Measurements from ENCODE around the gene ASPHD2. TPM values are rescaled to one million over a fixed set of nuclear protein-coding genes. Genes with fewer than 3 reads are reported as not detected.

The ASPHD2 gene
- polyA plus RNA-seq, 6 donors from 2014 or later: 2.1 to 9.7 (median 6.6) TPM

- H3K4me3 Mint-ChIP-seq: no peak overlapping the region
- ATAC-seq (ENCODE audit: low read depth in 2 of 2) (no peak), DNase-seq (no peak)
- H3K36me3 Mint-ChIP-seq: peaks cover 12 to 17% of the 10 kb centered on the region in 2 donors
- H3K9me3 Mint-ChIP-seq: no peaks in the 10 kb centered on the region
- no peaks in the 10 kb centered on the region for H3K27me3 Mint-ChIP-seq
- peak overlapping the region in 1 of 6 donors; percentile 49 for H3K27ac Mint-ChIP-seq
- no peaks in the 10 kb centered on the region for H3K4me1 Mint-ChIP-seq
Observed at GRCh38 chr22:26460202-26460601, 31.1 kb downstream of the ASPHD2 start.

- H3K27ac Mint-ChIP-seq: no peak overlapping the region
- peaks cover 8 to 27% of the 10 kb centered on the region in 2 donors for H3K36me3 Mint-ChIP-seq
- no peaks in the 10 kb centered on the region for H3K27me3 Mint-ChIP-seq
- H3K9me3 Mint-ChIP-seq: no peaks in the 10 kb centered on the region
- H3K4me1 Mint-ChIP-seq: no peaks in the 10 kb centered on the region
- peak overlapping the region in 1 of 8 donors; percentile 60 for H3K4me3 Mint-ChIP-seq
- DNase-seq (peak; percentile 28), ATAC-seq (ENCODE audit: low read depth in 2 of 2) (no peak)
Observed at GRCh38 chr22:26461188-26461810, 32.2 kb downstream of the ASPHD2 start.

GRCh38 chr22:26462051-26462450, 33.0 kb downstream of the ASPHD2 start:
- H3K9me3 Mint-ChIP-seq: no peaks in the 10 kb centered on the region
- no peak overlapping the region for H3K27ac Mint-ChIP-seq
- H3K4me1 Mint-ChIP-seq: no peaks in the 10 kb centered on the region
- H3K36me3 Mint-ChIP-seq: peaks cover 8 to 31% of the 10 kb centered on the region in 2 donors
- ATAC-seq (ENCODE audit: low read depth in 2 of 2) (no peak), DNase-seq (no peak)
- no peak overlapping the region for H3K4me3 Mint-ChIP-seq
- no peaks in the 10 kb centered on the region for H3K27me3 Mint-ChIP-seq

GRCh38 chr22:26462641-26463040, 33.6 kb downstream of the ASPHD2 start:
- DNase-seq: no peak
- H3K9me3 Mint-ChIP-seq: no peaks in the 10 kb centered on the region
- H3K36me3 Mint-ChIP-seq: peaks cover 5 to 28% of the 10 kb centered on the region in 2 donors
- H3K4me1 Mint-ChIP-seq: no peaks in the 10 kb centered on the region
- H3K4me3 Mint-ChIP-seq: no peak overlapping the region
- no peak for ATAC-seq (ENCODE audit: low read depth in 2 of 2)
- no peaks in the 10 kb centered on the region for H3K27me3 Mint-ChIP-seq
- no peak overlapping the region for H3K27ac Mint-ChIP-seq

GRCh38 chr22:26463101-26463661, 34.1 kb downstream of the ASPHD2 start:
- Mint-ChIP-seq H3K4me3 (no peak overlapping the region), H3K4me1 (no peaks in the 10 kb centered on the region), H3K27me3 (no peaks in the 10 kb centered on the region), H3K27ac (peak overlapping the region in 1 of 6 donors; percentile 36), H3K36me3 (peaks cover 3 to 24% of the 10 kb centered on the region in 2 donors), H3K9me3 (no peaks in the 10 kb centered on the region)
- ATAC-seq (ENCODE audit: low read depth in 2 of 2) (no peak), DNase-seq (no peak)

- H3K4me1 Mint-ChIP-seq: no peaks in the 10 kb centered on the region
- no peak for ATAC-seq (ENCODE audit: low read depth in 2 of 2)
- no peak overlapping the region for H3K27ac Mint-ChIP-seq
- no peaks in the 10 kb centered on the region for H3K9me3 Mint-ChIP-seq
- no peak for DNase-seq
- no peaks in the 10 kb centered on the region for H3K27me3 Mint-ChIP-seq
- H3K36me3 Mint-ChIP-seq: peaks cover 3 to 27% of the 10 kb centered on the region in 2 donors
- no peak overlapping the region for H3K4me3 Mint-ChIP-seq
Observed at GRCh38 chr22:26463688-26464087, 34.6 kb downstream of the ASPHD2 start.

GRCh38 chr22:26464312-26464711, 35.3 kb downstream of the ASPHD2 start:
- DNase-seq (no peak), ATAC-seq (ENCODE audit: low read depth in 2 of 2) (no peak)
- Mint-ChIP-seq H3K27ac (peak overlapping the region in 2 of 6 donors; percentile 28 to 59), H3K27me3 (no peaks in the 10 kb centered on the region), H3K4me3 (peak overlapping the region in 1 of 8 donors; percentile 27), H3K9me3 (no peaks in the 10 kb centered on the region), H3K4me1 (no peaks in the 10 kb centered on the region), H3K36me3 (peaks cover 3 to 33% of the 10 kb centered on the region in 2 donors)

- Mint-ChIP-seq H3K4me3 (peak overlapping the region in 1 of 8 donors; percentile 35), H3K36me3 (peaks cover 11 to 43% of the 10 kb centered on the region in 2 donors), H3K9me3 (no peaks in the 10 kb centered on the region), H3K4me1 (no peaks in the 10 kb centered on the region), H3K27ac (peak overlapping the region in 1 of 6 donors; percentile 40), H3K27me3 (no peaks in the 10 kb centered on the region)
- no peak for ATAC-seq (ENCODE audit: low read depth in 2 of 2)
- DNase-seq: no peak
Observed at GRCh38 chr22:26466196-26466595, 37.1 kb downstream of the ASPHD2 start.

GRCh38 chr22:26470807-26471206, 41.7 kb downstream of the ASPHD2 start:
- Mint-ChIP-seq H3K4me1 (no peaks in the 10 kb centered on the region), H3K27me3 (no peaks in the 10 kb centered on the region), H3K9me3 (no peaks in the 10 kb centered on the region), H3K4me3 (no peak overlapping the region), H3K36me3 (peaks cover 17 to 36% of the 10 kb centered on the region in 2 donors), H3K27ac (no peak overlapping the region)
- DNase-seq (no peak), ATAC-seq (ENCODE audit: low read depth in 2 of 2) (no peak)

GRCh38 chr22:26471522-26471921, 42.5 kb downstream of the ASPHD2 start:
- Mint-ChIP-seq H3K4me1 (no peaks in the 10 kb centered on the region), H3K27ac (no peak overlapping the region), H3K4me3 (no peak overlapping the region), H3K36me3 (peaks cover 19 to 30% of the 10 kb centered on the region in 2 donors), H3K9me3 (no peaks in the 10 kb centered on the region), H3K27me3 (no peaks in the 10 kb centered on the region)
- DNase-seq (no peak), ATAC-seq (ENCODE audit: low read depth in 2 of 2) (no peak)

GRCh38 chr22:26474682-26475081, 45.6 kb downstream of the ASPHD2 start:
- H3K27me3 Mint-ChIP-seq: no peaks in the 10 kb centered on the region
- ATAC-seq (ENCODE audit: low read depth in 2 of 2) (no peak), DNase-seq (no peak)
- no peak overlapping the region for H3K27ac Mint-ChIP-seq
- peaks cover 27 to 32% of the 10 kb centered on the region in 2 donors for H3K36me3 Mint-ChIP-seq
- H3K4me3 Mint-ChIP-seq: peak overlapping the region in 2 of 8 donors; percentile 10 to 18
- peaks cover 13 to 25% (median 20%) of the 10 kb centered on the region in 3 donors for H3K4me1 Mint-ChIP-seq
- no peaks in the 10 kb centered on the region for H3K9me3 Mint-ChIP-seq

- peaks cover 32 to 46% (median 40%) of the 10 kb centered on the region in 3 donors for H3K4me1 Mint-ChIP-seq
- ATAC-seq (ENCODE audit: low read depth in 2 of 2): no peak
- H3K36me3 Mint-ChIP-seq: peaks cover 19 to 24% of the 10 kb centered on the region in 2 donors
- no peak overlapping the region for H3K4me3 Mint-ChIP-seq
- H3K9me3 Mint-ChIP-seq: no peaks in the 10 kb centered on the region
- H3K27me3 Mint-ChIP-seq: no peaks in the 10 kb centered on the region
- no peak overlapping the region for H3K27ac Mint-ChIP-seq
- no peak for DNase-seq
Observed at GRCh38 chr22:26476705-26477340, 47.8 kb downstream of the ASPHD2 start.

- ATAC-seq (ENCODE audit: low read depth in 2 of 2): no peak
- Mint-ChIP-seq H3K4me1 (peaks cover 37 to 51% (median 45%) of the 10 kb centered on the region in 3 donors), H3K4me3 (peak overlapping the region in 4 of 8 donors; percentile 61 to 78 (median 62)), H3K36me3 (peaks cover 19 to 24% of the 10 kb centered on the region in 2 donors), H3K9me3 (no peaks in the 10 kb centered on the region), H3K27me3 (no peaks in the 10 kb centered on the region), H3K27ac (peak overlapping the region in 4 of 6 donors; percentile 36 to 95 (median 68))
- DNase-seq: no peak
Observed at GRCh38 chr22:26477341-26477731, 48.3 kb downstream of the ASPHD2 start.
